T-cell (primary cell): ENCODE data around the gene ITGB7. TPM values are rescaled to one million over a fixed set of nuclear protein-coding genes. Genes with fewer than 3 reads are reported as not detected.

Experiments
- ATAC-seq, 4 experiments: fragments of 200-7000 bp in 3 of 4; fragments of 150-1000 bp in 1 of 4; cut with Tn5 transposase; replicated peaks in 1 of 4; 1 replicate in 3 of 4; 2 replicates in 1 of 4; pipeline ENCODE4 v1.10.0; 2021; ENCODE audit warnings: moderate library complexity in 3 of 4, mild to moderate bottlenecking in 2 of 4, moderate number of reproducible peaks in 1 of 4
- CTCF ChIA-PET, 2 donors: fragments of 300-600 bp; sonication (Branson Sonifier 250); formaldehyde crosslinking; loops; one replicate each; lab custom pipeline; 2022; ENCODE audit warnings: antibody characterized with exemption in 2 of 2; lab: Charles Lee
- POLR2A ChIA-PET, 2 donors: fragments of 300-600 bp; sonication (Branson Sonifier 250); formaldehyde crosslinking; loops; one replicate each; lab custom pipeline; 2022; ENCODE audit warnings: antibody characterized with exemption in 2 of 2; lab: Charles Lee
- DNase-seq, 35 experiments: peaks; one replicate each; pipeline versions ENCODE4 v3.0.0 to v3.0.0-alpha.2; 2013 to 2023
- H3K27ac ChIP-seq: one replicate; pipeline ENCODE4 v1.5.1; 2013; ENCODE audit warnings: low read length
- H3K27me3 ChIP-seq, 2 experiments: replicated peaks in 1 of 2; 1 replicate in 1 of 2; 2 replicates in 1 of 2; pipeline versions ENCODE4 v1.6.1 to v1.7.0; 2013; ENCODE audit warnings: low read length in 1 of 2, mixed read lengths in 1 of 2; ENCODE audit not compliant: control insufficient read depth in 2 of 2, insufficient read depth in 2 of 2; ENCODE audit errors: extremely low read depth in 1 of 2
- H3K36me3 ChIP-seq, 2 donors: 1 replicate in 1 of 2; 2 replicates in 1 of 2; pipeline versions ENCODE4 v1.6.1 to v1.7.0; 2013; ENCODE audit warnings: low read length in 1 of 2; ENCODE audit not compliant: control insufficient read depth in 2 of 2, insufficient read depth in 1 of 2; ENCODE audit errors: extremely low read depth in 1 of 2
- H3K4me1 ChIP-seq, 2 experiments: 1 replicate in 1 of 2; 2 replicates in 1 of 2; pipeline versions ENCODE4 v1.6.1 to v1.7.0; 2013; ENCODE audit warnings: low read length in 2 of 2, mixed read lengths in 1 of 2; ENCODE audit not compliant: insufficient read depth in 2 of 2, control insufficient read depth in 1 of 2; ENCODE audit errors: extremely low read depth in 1 of 2
- H3K4me3 ChIP-seq, 2 donors: 1 replicate in 1 of 2; 2 replicates in 1 of 2; pipeline versions ENCODE4 v1.5.1 to v1.7.0; 2013; ENCODE audit warnings: mild to moderate bottlenecking in 2 of 2, low read length in 1 of 2, moderate library complexity in 1 of 2; ENCODE audit not compliant: control insufficient read depth in 1 of 2; ENCODE audit errors: extremely low read depth in 1 of 2
- H3K9me3 ChIP-seq: 2 replicates; pipeline ENCODE4 v1.7.0; 2013
- H3K27ac Mint-ChIP-seq, 2 donors: one replicate each; pipeline ENCODE4 v1.8.0; 2020 to 2021; ENCODE audit warnings: mild to moderate bottlenecking in 2 of 2, mixed read lengths in 2 of 2
- H3K27me3 Mint-ChIP-seq, 2 donors: one replicate each; pipeline ENCODE4 v1.8.0; 2021 to 2022; ENCODE audit warnings: mixed read lengths in 2 of 2
- H3K36me3 Mint-ChIP-seq: one replicate; pipeline ENCODE4 v1.8.0; 2021; ENCODE audit warnings: mixed read lengths
- H3K4me1 Mint-ChIP-seq, 3 donors: one replicate each; pipeline ENCODE4 v1.8.0; 2020 to 2022; ENCODE audit warnings: mixed read lengths in 3 of 3, mild to moderate bottlenecking in 1 of 3
- H3K4me3 Mint-ChIP-seq, 3 donors: one replicate each; pipeline ENCODE4 v1.8.0; 2020 to 2022; ENCODE audit warnings: mild to moderate bottlenecking in 3 of 3, mixed read lengths in 3 of 3, moderate library complexity in 3 of 3
- H3K9me3 Mint-ChIP-seq, 3 donors: one replicate each; pipeline ENCODE4 v1.8.0; 2020 to 2022; ENCODE audit warnings: mixed read lengths in 3 of 3
- WGBS: methylation state at CpG from one replicate; pipeline ENCODE4 v1.1.5; 2013; ENCODE audit warnings: missing lambda C conversion rate; ENCODE audit not compliant: insufficient coverage; 5-methylcytosine and 5-hydroxymethylcytosine counted together
- total RNA-seq, 35 experiments: library from RNA in 6 of 35; stranded (reverse) in 6 of 35; fragments of 120-200 nt in 1 of 35; gene quantifications; one replicate each; pipeline versions ENCODE4 v1.2.1 to v1.2.4 and lab custom pipeline; 2013 to 2026

ITGB7 gene
- total RNA-seq, 5 donors from 2014 or later (not counting 1 experiment from before 2014, with no cell fraction given) = 247 to 590 (median 469) TPM

DNA sequence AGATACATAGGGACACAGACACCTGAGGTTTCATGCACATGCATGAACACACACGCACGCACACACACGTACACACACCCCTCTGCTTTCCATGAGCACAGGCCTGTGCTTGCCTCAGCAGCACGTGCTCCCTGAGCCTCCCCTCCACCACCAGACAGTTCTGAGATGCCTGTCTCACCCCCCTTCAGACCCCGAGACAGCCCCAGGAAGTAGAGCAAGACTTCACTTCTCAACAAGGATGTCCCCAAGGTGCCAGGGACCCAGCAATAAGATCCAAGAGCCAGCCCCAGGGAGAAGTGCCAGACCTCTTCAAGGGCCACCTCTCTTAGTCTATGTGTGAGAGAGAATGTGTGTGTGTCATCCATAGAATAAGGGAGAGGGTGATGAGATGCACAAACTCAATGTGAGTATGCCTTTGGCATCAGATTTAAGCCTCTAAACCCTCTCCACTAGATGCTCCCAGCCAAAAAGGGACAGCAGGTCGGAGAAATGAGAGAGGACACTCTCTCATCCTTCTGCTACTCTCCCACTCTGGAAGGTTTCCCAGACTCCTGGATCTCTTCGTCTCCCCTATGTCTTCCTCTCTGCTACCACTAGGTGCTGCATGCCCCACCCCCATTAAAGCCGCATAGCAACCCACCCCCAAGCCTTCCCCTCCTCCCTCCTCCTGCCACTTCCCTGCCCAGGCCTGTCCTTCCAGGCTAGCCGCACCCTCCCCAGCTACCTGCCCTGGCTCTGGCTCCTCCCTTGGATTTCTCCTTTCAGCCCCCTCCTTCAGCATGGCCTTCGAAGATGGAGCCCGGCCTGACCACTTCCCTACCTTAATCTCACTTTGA, 17.2 kb upstream of the ITGB7 start:
- Mint-ChIP-seq H3K4me1 (peaks cover 60 to 66% (median 64%) of the 10 kb centered on the region in 3 donors), H3K36me3 (peaks cover 8% of the 10 kb centered on the region), H3K27ac (peak overlapping the region; percentile 91 to 94), H3K9me3 (no peaks in the 10 kb centered on the region), H3K27me3 (no peaks in the 10 kb centered on the region), H3K4me3 (peak overlapping the region; percentile 39 to 95 (median 55))
- peak overlapping the region in 1 of 2 donors; percentile 25 for H3K4me3 ChIP-seq
- H3K4me1 ChIP-seq = peaks cover 32 to 80% of the 10 kb centered on the region in 2 experiments
- 71% methylated on average over 11 of the region's 11 CpGs for WGBS
- H3K36me3 ChIP-seq = peaks cover 0 to 2% of the 10 kb centered on the region in 2 donors
- H3K9me3 ChIP-seq = no peaks in the 10 kb centered on the region
- ChIA-PET POLR2A (no interaction called here), CTCF (interaction anchor here in 1 of 2 donors (1.0 to 1.1 kb wide), 3 partner anchors 21 to 44 kb away, joined by 3 to 4 read pairs (median 4); partner anchors contain the start of gene ESPL1)
- peak overlapping the region; percentile 82 for H3K27ac ChIP-seq
- no peaks in the 10 kb centered on the region for H3K27me3 ChIP-seq
- DNase-seq (no peak), ATAC-seq (no peak)

- WGBS = 28% methylated on average over 8 of the region's 16 CpGs
- H3K9me3 Mint-ChIP-seq = no peaks in the 10 kb centered on the region
- ChIA-PET CTCF (interaction anchor here in 1 of 2 donors (0.6 to 1.3 kb wide), 5 partner anchors 22 to 189 kb away, joined by 3 to 4 read pairs (median 4); partner anchors contain the start of gene ESPL1), POLR2A (interaction anchor here in 1 of 2 donors (0.6 kb wide), 1 partner anchor 24 kb away, joined by 9 read pairs; no protein-coding TSS in a partner anchor)
- no peak for ATAC-seq
- H3K27me3 ChIP-seq = no peaks in the 10 kb centered on the region
- peak overlapping the region; percentile 82 for H3K27ac ChIP-seq
- peak overlapping the region; percentile 1 to 25 for H3K4me3 ChIP-seq
- H3K4me3 Mint-ChIP-seq = peak overlapping the region; percentile 39 to 95 (median 75)
- peak in 12 of 35 experiments; percentile 24 to 65 (median 36) for DNase-seq
- peaks cover 9% of the 10 kb centered on the region for H3K36me3 Mint-ChIP-seq
- no peaks in the 10 kb centered on the region for H3K9me3 ChIP-seq
- H3K27ac Mint-ChIP-seq = peak overlapping the region; percentile 94 to 98
- H3K27me3 Mint-ChIP-seq = no peaks in the 10 kb centered on the region
- peaks cover 58 to 71% (median 64%) of the 10 kb centered on the region in 3 donors for H3K4me1 Mint-ChIP-seq
- H3K4me1 ChIP-seq = peaks cover 32 to 80% of the 10 kb centered on the region in 2 experiments
- peaks cover 0 to 2% of the 10 kb centered on the region in 2 donors for H3K36me3 ChIP-seq
Observed at GRCh38 chr12:53223389-53224060, 16.5 kb upstream of the ITGB7 start.

DNA sequence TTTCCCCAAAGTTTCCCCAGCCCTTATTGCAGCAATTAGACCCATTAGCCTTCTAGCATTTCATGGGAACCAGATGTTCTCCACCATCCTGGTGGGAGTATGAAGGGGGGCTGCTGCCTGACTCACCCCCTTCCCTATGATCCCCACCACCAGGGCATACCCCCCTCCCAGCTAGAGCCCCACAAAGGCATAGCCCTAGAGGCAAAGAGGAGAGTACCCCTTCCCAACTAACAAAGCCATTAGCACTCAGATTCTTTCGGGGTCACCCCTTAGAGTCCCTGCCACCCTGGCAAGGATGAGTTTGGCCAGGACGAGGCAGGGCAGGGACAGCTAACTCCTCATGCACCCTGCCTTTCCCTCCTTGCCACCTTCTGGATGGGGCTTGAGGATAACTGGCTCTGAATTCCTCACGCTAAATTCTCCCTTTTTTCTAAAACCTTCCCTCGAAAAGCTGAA, 15.8 kb upstream of the ITGB7 start:
- peak overlapping the region; percentile 68 to 95 (median 75) for H3K4me3 Mint-ChIP-seq
- no peaks in the 10 kb centered on the region for H3K9me3 Mint-ChIP-seq
- H3K4me1 ChIP-seq = peaks cover 38 to 87% of the 10 kb centered on the region in 2 experiments
- ATAC-seq (no peak), DNase-seq (no peak)
- WGBS = no CpG with 5 or more reads among the region's 4 CpGs
- H3K9me3 ChIP-seq = no peaks in the 10 kb centered on the region
- no peaks in the 10 kb centered on the region for H3K27me3 Mint-ChIP-seq
- peaks cover 0 to 2% of the 10 kb centered on the region in 2 donors for H3K36me3 ChIP-seq
- no peak overlapping the region for H3K4me3 ChIP-seq
- H3K27me3 ChIP-seq = no peaks in the 10 kb centered on the region
- peaks cover 60 to 78% (median 67%) of the 10 kb centered on the region in 3 donors for H3K4me1 Mint-ChIP-seq
- H3K27ac ChIP-seq = peak overlapping the region; percentile 82
- ChIA-PET POLR2A (no interaction called here), CTCF (interaction anchor here in 1 of 2 donors (0.6 to 1.3 kb wide), 5 partner anchors 22 to 190 kb away, joined by 3 to 4 read pairs (median 3); partner anchors contain the start of gene ESPL1)
- H3K27ac Mint-ChIP-seq = peak overlapping the region; percentile 94 to 98
- peaks cover 9% of the 10 kb centered on the region for H3K36me3 Mint-ChIP-seq

- H3K4me1 ChIP-seq = peaks cover 43 to 88% of the 10 kb centered on the region in 2 experiments
- no peaks in the 10 kb centered on the region for H3K27me3 ChIP-seq
- no peaks in the 10 kb centered on the region for H3K9me3 ChIP-seq
- H3K27ac ChIP-seq = peak overlapping the region; percentile 82
- Mint-ChIP-seq H3K36me3 (peaks cover 9% of the 10 kb centered on the region), H3K27me3 (no peaks in the 10 kb centered on the region), H3K4me3 (peak overlapping the region; percentile 68 to 95 (median 75)), H3K27ac (peak overlapping the region; percentile 94 to 98), H3K9me3 (no peaks in the 10 kb centered on the region), H3K4me1 (peaks cover 65 to 82% (median 71%) of the 10 kb centered on the region in 3 donors)
- ChIA-PET CTCF (interaction anchor here in 1 of 2 donors (0.6 to 1.3 kb wide), 2 partner anchors 29 to 72 kb away, joined by 3 read pairs; a partner anchor contains a TSS), POLR2A (no interaction called here)
- peak overlapping the region in 1 of 2 donors; percentile 33 for H3K4me3 ChIP-seq
- DNase-seq = no peak
- no CpG with 5 or more reads among the region's 5 CpGs for WGBS
- no peak for ATAC-seq
- H3K36me3 ChIP-seq = peaks cover 0 to 2% of the 10 kb centered on the region in 2 donors
Observed at GRCh38 chr12:53222170-53222721, 15.2 kb upstream of the ITGB7 start.

GRCh38 chr12:53221203-53222080, 14.4 kb upstream of the ITGB7 start:
- Mint-ChIP-seq H3K27me3 (no peaks in the 10 kb centered on the region), H3K27ac (peak overlapping the region; percentile 94 to 98)

More at GRCh38 chr12:53221203-53222080, 14.4 kb upstream of the ITGB7 start:
- peaks cover 5% of the 10 kb centered on the region for H3K36me3 Mint-ChIP-seq
- H3K4me1 Mint-ChIP-seq = peaks cover 69 to 83% (median 72%) of the 10 kb centered on the region in 3 donors
- no peaks in the 10 kb centered on the region for H3K9me3 Mint-ChIP-seq
- ATAC-seq (peak; percentile 17 to 23 (median 19)), DNase-seq (peak in 12 of 35 experiments; percentile 18 to 64 (median 43))
- H3K9me3 ChIP-seq = no peaks in the 10 kb centered on the region
- H3K4me1 ChIP-seq = peaks cover 50 to 88% of the 10 kb centered on the region in 2 experiments
- no peaks in the 10 kb centered on the region for H3K27me3 ChIP-seq
- H3K36me3 ChIP-seq = no peaks in the 10 kb centered on the region
- H3K4me3 ChIP-seq = peak overlapping the region; percentile 58 to 82
- CTCF ChIA-PET = interaction anchor here in 1 of 2 donors (2.3 kb wide), 1 partner anchor 12 kb away, joined by 12 read pairs; no protein-coding TSS in a partner anchor
- peak overlapping the region; percentile 95 to 98 (median 96) for H3K4me3 Mint-ChIP-seq
- POLR2A ChIA-PET = no interaction called here
- H3K27ac ChIP-seq = peak overlapping the region; percentile 98
- under 1% methylated on average over 51 of the region's 72 CpGs for WGBS
